HG02678 (cell line): Measurements from ENCODE around the gene PRRT2.
A peak's percentile ranks its signal among the peaks of the same experiment; 100 is the strongest.

Experiments
- ATAC-seq: cut with Tn5 transposase; IDR thresholded peaks from one replicate; pipeline ENCODE4 v1.9.1; 2021; ENCODE audit warnings: mild to moderate bottlenecking, moderate library complexity; ENCODE audit not compliant: unreplicated experiment

PRRT2 gene

GRCh38 chr16:29811170-29811895 lies 660 bp upstream of the PRRT2 start:
- peak; percentile 34 for ATAC-seq

GRCh38 chr16:29812754-29813643 lies 1.0 kb downstream of the PRRT2 start:
- ATAC-seq, result no peak

GRCh38 chr16:29813644-29814562 lies 1.9 kb downstream of the PRRT2 start:
- no peak for ATAC-seq

- no peak for ATAC-seq
Measured at GRCh38 chr16:29814592-29814991, 2.6 kb downstream of the PRRT2 start.

- no peak for ATAC-seq
Measured at GRCh38 chr16:29815032-29815721, 3.2 kb downstream of the PRRT2 start.

- ATAC-seq, result peak; percentile 64
Measured at GRCh38 chr16:29815793-29816693, 4.0 kb downstream of the PRRT2 start, which contains the start of gene PAGR1. TSS of gene PAGR1 (plus strand) at chr16:29816152. CDS start at chr16:29816526, 374 bp downstream.

- ATAC-seq, result peak; percentile 8
Measured at GRCh38 chr16:29816694-29817441, 4.9 kb downstream of the PRRT2 start.

- ATAC-seq, result no peak
Measured at GRCh38 chr16:29818082-29818481, 6.1 kb downstream of the PRRT2 start.

GRCh38 chr16:29819506-29819905 lies 7.5 kb downstream of the PRRT2 start:
- no peak for ATAC-seq

GRCh38 chr16:29820271-29820701 lies 8.3 kb downstream of the PRRT2 start, which contains the start of gene MVP:
TSS of gene MVP (plus strand) at chr16:29820462. CDS start at chr16:29830550, 10,088 bp downstream.
- no peak for ATAC-seq

- peak; percentile 41 for ATAC-seq
Measured at GRCh38 chr16:29820730-29821642, 9.0 kb downstream of the PRRT2 start.

GRCh38 chr16:29821643-29822115 lies 9.7 kb downstream of the PRRT2 start:
- ATAC-seq, result no peak

- ATAC-seq, result no peak
Measured at GRCh38 chr16:29824589-29825144, 12.7 kb downstream of the PRRT2 start.

GRCh38 chr16:29825145-29826044 lies 13.4 kb downstream of the PRRT2 start:
- no peak for ATAC-seq

GRCh38 chr16:29826342-29826695 lies 14.3 kb downstream of the PRRT2 start:
- ATAC-seq, result no peak

GRCh38 chr16:29830774-29831173 lies 18.8 kb downstream of the PRRT2 start:
- ATAC-seq, result no peak
